Fibroblast of lung (primary cell): Measurements from ENCODE around the gene ZCCHC7.

Experiments used
- CTCF ChIP-seq, 2 donors: IDR thresholded peaks in 1 of 2; conservative IDR thresholded peaks in 1 of 2; 1 replicate in 1 of 2; 2 replicates in 1 of 2; pipeline ENCODE4 v1.5.1; 2011 to 2012; ENCODE audit warnings: low read length in 2 of 2, control low read depth in 1 of 2, inconsistent platforms in 1 of 2, low read depth in 1 of 2, mild to moderate bottlenecking in 1 of 2
- EZH2 ChIP-seq: IDR thresholded peaks from 2 replicates; pipeline ENCODE4 v1.5.1; 2012; ENCODE audit warnings: low read length, control low read depth, mild to moderate bottlenecking; ENCODE audit errors: missing control alignments

- no peak for TF ChIP-seq CTCF (conservative IDR thresholded peaks at IDR 0.05 in 1 of 2, IDR thresholded peaks at IDR 0.05 in 1 of 2; ENCODE audit: low read depth in 1 of 2, low read length in 2 of 2)
- TF ChIP-seq EZH2 = no peak
These were observed 52.2 kb downstream of the ZCCHC7 start for GRCh38 chr9:37172557-37172956.
